K562 (cell line): ENCODE results near the gene FOSL1. TPM values are rescaled to one million over a fixed set of nuclear protein-coding genes. Genes with fewer than 3 reads are reported as not detected.

ENCODE experiments used
- BCLAF1 ChIP-seq, 2 experiments: fragments of 450-650 bp in 1 of 2; IDR thresholded peaks; 2 replicates each; pipeline ENCODE4 v1.6.1; 2011 to 2017; ENCODE audit warnings: low read depth in 2 of 2, antibody characterized with exemption in 1 of 2, borderline replicate concordance in 1 of 2, low read length in 1 of 2, mild to moderate bottlenecking in 1 of 2, mixed read lengths in 1 of 2; ENCODE audit not compliant: control insufficient read depth in 1 of 2
- FOXJ2 ChIP-seq: fragments of 200-800 bp; sonication (Bioruptor generic); IDR thresholded peaks from 2 replicates; pipeline ENCODE4 v1.6.1; 2016; ENCODE audit warnings: missing genetic modification characterization, missing compliant biosample characterization
- GABPB2 ChIP-seq: fragments of 250-450 bp; sonication (Bioruptor Pico); conservative IDR thresholded peaks from 2 replicates; pipeline ENCODE4 v1.5.1; 2021; ENCODE audit warnings: mild to moderate bottlenecking
- HNRNPH1 ChIP-seq: fragments of 200-400 bp; formaldehyde crosslinking; optimal IDR thresholded peaks from 2 replicates; pipeline ENCODE3; 2017; ENCODE audit warnings: low read depth, mild to moderate bottlenecking, low read length, moderate library complexity
- IFI16 ChIP-seq: fragments of 250-450 bp; sonication (Bioruptor Pico); IDR thresholded peaks from 2 replicates; pipeline ENCODE4 v2.1.2; 2022; ENCODE audit warnings: mild to moderate bottlenecking, inconsistent platforms
- RHOXF2B ChIP-seq: fragments of 250-450 bp; sonication (Bioruptor Pico); conservative IDR thresholded peaks from 2 replicates; pipeline ENCODE4 v1.5.1; 2021
- SIRT6 ChIP-seq: IDR thresholded peaks from one replicate; pipeline ENCODE4 v1.6.1; 2012; ENCODE audit warnings: low read depth, mild to moderate bottlenecking, control low read depth, inconsistent platforms, low read length, moderate library complexity
- SMAD4 ChIP-seq: fragments of 250-450 bp; sonication (Bioruptor Pico); conservative IDR thresholded peaks from 2 replicates; pipeline ENCODE4 v1.8.0; 2021; ENCODE audit warnings: inconsistent platforms, mild to moderate bottlenecking, moderate library complexity
- SRSF9 ChIP-seq: fragments of 200-400 bp; formaldehyde crosslinking; IDR thresholded peaks from 2 replicates; pipeline ENCODE4 v1.6.1; 2017; ENCODE audit warnings: low read depth, low read length, borderline replicate concordance
- TEAD1 ChIP-seq, 2 experiments: fragments of 450-650 bp in 1 of 2; sonication (generic) in 1 of 2; formaldehyde crosslinking; IDR thresholded peaks; 2 replicates each; pipeline versions ENCODE4 v1.4.0 to v1.8.0; 2020 to 2022; ENCODE audit warnings: mild to moderate bottlenecking in 2 of 2, missing genetic modification reagents in 1 of 2
- YBX1 ChIP-seq: fragments of 450-650 bp; IDR thresholded peaks from 2 replicates; pipeline ENCODE4 v1.7.1; 2016; ENCODE audit warnings: mild to moderate bottlenecking
- ZKSCAN8 ChIP-seq: fragments of 200-800 bp; sonication (Bioruptor generic); IDR thresholded peaks from 2 replicates; pipeline ENCODE4 v1.6.1; 2016; ENCODE audit warnings: missing genetic modification characterization, missing compliant biosample characterization
- ZNF699 ChIP-seq: fragments of 250-450 bp; sonication (Bioruptor Pico); IDR thresholded peaks from 2 replicates; pipeline ENCODE4 v1.8.0; 2021; ENCODE audit warnings: mild to moderate bottlenecking, moderate library complexity; ENCODE audit not compliant: insufficient replicate concordance
- ZZZ3 ChIP-seq: fragments of 450-650 bp; IDR thresholded peaks from 2 replicates; pipeline ENCODE4 v1.6.1; 2016; ENCODE audit warnings: antibody characterized with exemption, mild to moderate bottlenecking, moderate library complexity
- polyA plus RNA-seq, 8 experiments: library from polyadenylated mRNA; depleted of rRNA in 4 of 8; stranded (reverse) in 5 of 8; unstranded in 3 of 8; fragments of >200 nt; fragmentation: Nextera tagmentation in 2 of 8; fragmentation: Illumina TruSeq in 1 of 8; extraction: Ambion mirVana in 2 of 8; extraction: Trizol in 1 of 8; gene quantifications; 2 replicates each; pipeline versions ENCODE4 v1.2.1 to v1.2.3, GENCODE V29; 2011 to 2014; ENCODE audit warnings: inconsistent platforms in 1 of 8, missing spikeins in 1 of 8
- total RNA-seq, 7 experiments: library from RNA; depleted of rRNA in 6 of 7; stranded (reverse); fragments of >200 nt in 6 of 7; fragmentation: Illumina TruSeq in 2 of 7; extraction: Trizol in 2 of 7; gene quantifications; 2 replicates each; pipeline versions ENCODE4 v1.2.1 to v1.2.3, GENCODE V29; 2011 to 2021; ENCODE audit warnings: low replicate concordance in 1 of 7
- TF ChIP-seq, protein P1 (sequence below): sonication (generic); formaldehyde crosslinking; IDR thresholded peaks from 2 replicates; pipeline ENCODE4 v1.8.0; 2022; ENCODE audit warnings: mild to moderate bottlenecking, missing genetic modification reagents, borderline replicate concordance
- TF ChIP-seq, protein P2 (sequence below): fragments of 450-650 bp; IDR thresholded peaks from 2 replicates; pipeline ENCODE4 v1.7.0; 2016; ENCODE audit warnings: borderline replicate concordance
- TF ChIP-seq, protein P3 (sequence below): fragments of 250-450 bp; sonication (Bioruptor Pico); IDR thresholded peaks from 2 replicates; pipeline ENCODE4 v1.9.0; 2021; ENCODE audit warnings: mild to moderate bottlenecking
- TF ChIP-seq, protein P4 (sequence below): fragments of 450-650 bp; IDR thresholded peaks from 2 replicates; pipeline ENCODE4 v1.6.1; 2017; ENCODE audit warnings: antibody characterized with exemption

Gene FOSL1
- total and polyA plus RNA-seq, 9 of the 15 experiments (the other 6 are each of a cell fraction or from before 2014, with no cell fraction given), result 3.5 to 39.6 (median 10.0) TPM

- peak; percentile 77 for TF ChIP-seq SMAD4 (CRISPR knock-in tag)
- no peak for TF ChIP-seq SRSF9
- TF ChIP-seq IFI16 (CRISPR knock-in tag), result no peak
- no peak for TF ChIP-seq ZZZ3
- no peak for TF ChIP-seq GABPB2 (CRISPR knock-in tag)
- TF ChIP-seq, protein P1, sequence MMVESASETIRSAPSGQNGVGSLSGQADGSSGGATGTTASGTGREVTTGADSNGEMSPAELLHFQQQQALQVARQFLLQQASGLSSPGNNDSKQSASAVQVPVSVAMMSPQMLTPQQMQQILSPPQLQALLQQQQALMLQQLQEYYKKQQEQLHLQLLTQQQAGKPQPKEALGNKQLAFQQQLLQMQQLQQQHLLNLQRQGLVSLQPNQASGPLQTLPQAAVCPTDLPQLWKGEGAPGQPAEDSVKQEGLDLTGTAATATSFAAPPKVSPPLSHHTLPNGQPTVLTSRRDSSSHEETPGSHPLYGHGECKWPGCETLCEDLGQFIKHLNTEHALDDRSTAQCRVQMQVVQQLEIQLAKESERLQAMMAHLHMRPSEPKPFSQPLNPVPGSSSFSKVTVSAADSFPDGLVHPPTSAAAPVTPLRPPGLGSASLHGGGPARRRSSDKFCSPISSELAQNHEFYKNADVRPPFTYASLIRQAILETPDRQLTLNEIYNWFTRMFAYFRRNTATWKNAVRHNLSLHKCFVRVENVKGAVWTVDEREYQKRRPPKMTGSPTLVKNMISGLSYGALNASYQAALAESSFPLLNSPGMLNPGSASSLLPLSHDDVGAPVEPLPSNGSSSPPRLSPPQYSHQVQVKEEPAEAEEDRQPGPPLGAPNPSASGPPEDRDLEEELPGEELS, result no peak
- no peak for TF ChIP-seq ZKSCAN8 (CRISPR knock-in tag)
- TF ChIP-seq SIRT6, result peak; percentile 68
- TF ChIP-seq, protein P2, sequence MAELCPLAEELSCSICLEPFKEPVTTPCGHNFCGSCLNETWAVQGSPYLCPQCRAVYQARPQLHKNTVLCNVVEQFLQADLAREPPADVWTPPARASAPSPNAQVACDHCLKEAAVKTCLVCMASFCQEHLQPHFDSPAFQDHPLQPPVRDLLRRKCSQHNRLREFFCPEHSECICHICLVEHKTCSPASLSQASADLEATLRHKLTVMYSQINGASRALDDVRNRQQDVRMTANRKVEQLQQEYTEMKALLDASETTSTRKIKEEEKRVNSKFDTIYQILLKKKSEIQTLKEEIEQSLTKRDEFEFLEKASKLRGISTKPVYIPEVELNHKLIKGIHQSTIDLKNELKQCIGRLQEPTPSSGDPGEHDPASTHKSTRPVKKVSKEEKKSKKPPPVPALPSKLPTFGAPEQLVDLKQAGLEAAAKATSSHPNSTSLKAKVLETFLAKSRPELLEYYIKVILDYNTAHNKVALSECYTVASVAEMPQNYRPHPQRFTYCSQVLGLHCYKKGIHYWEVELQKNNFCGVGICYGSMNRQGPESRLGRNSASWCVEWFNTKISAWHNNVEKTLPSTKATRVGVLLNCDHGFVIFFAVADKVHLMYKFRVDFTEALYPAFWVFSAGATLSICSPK, result no peak
- TF ChIP-seq, protein P3, sequence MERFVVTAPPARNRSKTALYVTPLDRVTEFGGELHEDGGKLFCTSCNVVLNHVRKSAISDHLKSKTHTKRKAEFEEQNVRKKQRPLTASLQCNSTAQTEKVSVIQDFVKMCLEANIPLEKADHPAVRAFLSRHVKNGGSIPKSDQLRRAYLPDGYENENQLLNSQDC (CRISPR knock-in tag), result no peak
- TF ChIP-seq TEAD1 (CRISPR knock-in tag; IDR thresholded peaks at IDR 0.05), result no peak
- TF ChIP-seq BCLAF1 (IDR thresholded peaks at IDR 0.05; ENCODE audit: borderline replicate concordance in 1 of 2, control insufficient read depth in 1 of 2, low read depth in 2 of 2, low read length in 1 of 2), result 0 out of 4 replicates have a peak, but pooled peaks of 1 of the 2 experiments have one; percentile 58
- no peak for TF ChIP-seq ZNF699 (CRISPR knock-in tag)
- no peak for TF ChIP-seq RHOXF2B (CRISPR knock-in tag)
- TF ChIP-seq YBX1, result no peak
- TF ChIP-seq, protein P4, sequence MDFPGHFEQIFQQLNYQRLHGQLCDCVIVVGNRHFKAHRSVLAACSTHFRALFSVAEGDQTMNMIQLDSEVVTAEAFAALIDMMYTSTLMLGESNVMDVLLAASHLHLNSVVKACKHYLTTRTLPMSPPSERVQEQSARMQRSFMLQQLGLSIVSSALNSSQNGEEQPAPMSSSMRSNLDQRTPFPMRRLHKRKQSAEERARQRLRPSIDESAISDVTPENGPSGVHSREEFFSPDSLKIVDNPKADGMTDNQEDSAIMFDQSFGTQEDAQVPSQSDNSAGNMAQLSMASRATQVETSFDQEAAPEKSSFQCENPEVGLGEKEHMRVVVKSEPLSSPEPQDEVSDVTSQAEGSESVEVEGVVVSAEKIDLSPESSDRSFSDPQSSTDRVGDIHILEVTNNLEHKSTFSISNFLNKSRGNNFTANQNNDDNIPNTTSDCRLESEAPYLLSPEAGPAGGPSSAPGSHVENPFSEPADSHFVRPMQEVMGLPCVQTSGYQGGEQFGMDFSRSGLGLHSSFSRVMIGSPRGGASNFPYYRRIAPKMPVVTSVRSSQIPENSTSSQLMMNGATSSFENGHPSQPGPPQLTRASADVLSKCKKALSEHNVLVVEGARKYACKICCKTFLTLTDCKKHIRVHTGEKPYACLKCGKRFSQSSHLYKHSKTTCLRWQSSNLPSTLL, result no peak
- TF ChIP-seq FOXJ2 (tag), result peak; percentile 45; the same call in 1 of the 2 replicates
- peak; percentile 58 for TF ChIP-seq HNRNPH1
Measured at GRCh38 chr11:65857500-65857852, 42.7 kb downstream of the FOSL1 start (continued).
